A549 (cell line): ENCODE results near the gene ATP2B3. TPM values are rescaled to one million over a fixed set of nuclear protein-coding genes. Genes with fewer than 3 reads are reported as not detected.
"Not testable (repeated sequence)": the region's sequence is repeated elsewhere in the genome, so short reads cannot be mapped to it uniquely, and the experiment has no call there.

Experiments used
- ATAC-seq, 2 experiments: fragments of 200-7000 bp in 1 of 2; fragments of >200 bp in 1 of 2; cut with Nextera tagmentation in 1 of 2; cut with Tn5 transposase in 1 of 2; 3 replicates each; pipeline versions ENCODE4 v1.8.0 to v1.9.1; 2018 to 2020; ENCODE audit warnings: mild to moderate bottlenecking in 1 of 2, moderate library complexity in 1 of 2
- CTCF ChIA-PET: fragments of 300-600 bp; sonication (Branson Sonifier 250); formaldehyde crosslinking; extraction: SDS; loops from one replicate; lab custom pipeline; 2021; ENCODE audit warnings: antibody characterized with exemption, inconsistent platforms; lab: Yijun Ruan, JAX
- POLR2A ChIA-PET: fragments of 350-600 bp; formaldehyde crosslinking; extraction: SDS; loops from one replicate; lab custom pipeline; 2021; ENCODE audit warnings: antibody characterized with exemption, inconsistent platforms; lab: Yijun Ruan, JAX
- DNase-seq, 2 experiments: peaks; one replicate each; pipeline versions ENCODE4 v3.0.0 to v3.0.0-alpha.2; 2011 to 2016; ENCODE audit warnings: low read depth in 1 of 2, low spot score in 1 of 2
- FAIRE-seq: peaks from 2 replicates; lab custom pipeline; 2011; peaks lifted over from hg19 to GRCh38; lab: Jason Lieb, UNC
- H3K27ac ChIP-seq, 2 experiments: fragments of >200 bp; sonication (Bioruptor Twin); formaldehyde crosslinking; 3 replicates each; pipeline ENCODE4 v1.5.1; 2016 to 2017
- H3K4me1 ChIP-seq: fragments of >200 bp; sonication (Bioruptor Twin); formaldehyde crosslinking; 3 replicates; pipeline ENCODE4 v1.6.1; 2016
- H3K4me2 ChIP-seq: fragments of >200 bp; sonication (Bioruptor Twin); formaldehyde crosslinking; 3 replicates; pipeline ENCODE4 v1.6.1; 2016
- H3K4me3 ChIP-seq: fragments of >200 bp; sonication (Bioruptor Twin); formaldehyde crosslinking; 3 replicates; pipeline ENCODE4 v1.5.1; 2016
- H3K9me3 ChIP-seq: fragments of >200 bp; sonication (Bioruptor Twin); formaldehyde crosslinking; 3 replicates; pipeline ENCODE4 v1.6.1; 2016
- BHLHE40 ChIP-seq: IDR thresholded peaks from 2 replicates; pipeline ENCODE4 v1.6.1; 2012; ENCODE audit warnings: low read depth, low read length, inconsistent platforms
- CBX2 ChIP-seq: fragments of 200-600 bp; sonication (generic); IDR thresholded peaks from 2 replicates; pipeline ENCODE4 v1.6.1; 2016; ENCODE audit warnings: low read depth, mild to moderate bottlenecking, borderline replicate concordance
- CHD4 ChIP-seq: fragments of 200-600 bp; sonication (generic); IDR thresholded peaks from 2 replicates; pipeline ENCODE4 v1.6.1; 2016; ENCODE audit warnings: antibody characterized with exemption, mild to moderate bottlenecking, borderline replicate concordance
- EP300 ChIP-seq, 2 experiments: fragments of >200 bp; sonication (Bioruptor Twin); formaldehyde crosslinking; IDR thresholded peaks; 2 replicates in 1 of 2; 3 replicates in 1 of 2; pipeline ENCODE4 v1.6.1; 2016 to 2017
- ESRRA ChIP-seq: fragments of 150-350 bp; IDR thresholded peaks from 2 replicates; pipeline ENCODE4 v1.6.1; 2014; ENCODE audit warnings: mild to moderate bottlenecking, low read length, borderline replicate concordance
- FOSB ChIP-seq: fragments of 250-450 bp; sonication (Bioruptor Pico); IDR thresholded peaks from 2 replicates; pipeline ENCODE4 v1.5.0; 2020; ENCODE audit warnings: mild to moderate bottlenecking, moderate library complexity
- FOXS1 ChIP-seq: fragments of 250-450 bp; sonication (Bioruptor Pico); IDR thresholded peaks from 2 replicates; pipeline ENCODE4 v1.5.0; 2020; ENCODE audit warnings: mild to moderate bottlenecking, moderate library complexity
- HDAC2 ChIP-seq: fragments of 200-600 bp; sonication (generic); IDR thresholded peaks from 2 replicates; pipeline ENCODE4 v1.6.1; 2016
- HEYL ChIP-seq: fragments of 250-450 bp; sonication (Bioruptor Pico); IDR thresholded peaks from 2 replicates; pipeline ENCODE4 v1.8.0; 2021; ENCODE audit warnings: mild to moderate bottlenecking, moderate library complexity
- HOXB13 ChIP-seq: fragments of 250-450 bp; sonication (Bioruptor Pico); IDR thresholded peaks from 2 replicates; pipeline ENCODE4 v1.5.0; 2020; ENCODE audit warnings: low read depth, mild to moderate bottlenecking, moderate library complexity
- JUN ChIP-seq, 2 experiments: fragments of >200 bp; sonication (Bioruptor Twin); formaldehyde crosslinking; IDR thresholded peaks; 2 replicates in 1 of 2; 3 replicates in 1 of 2; pipeline ENCODE4 v1.6.1; 2016 to 2017
- MYC ChIP-seq: IDR thresholded peaks from 2 replicates; pipeline ENCODE4 v1.6.1; 2012; ENCODE audit warnings: mild to moderate bottlenecking, inconsistent platforms, low read length, improper control_type of control experiment, borderline replicate concordance
- NPAS2 ChIP-seq: fragments of 250-450 bp; sonication (Bioruptor Pico); IDR thresholded peaks from 2 replicates; pipeline ENCODE4 v1.8.0; 2022; ENCODE audit warnings: mild to moderate bottlenecking, moderate library complexity, borderline replicate concordance
- NR3C1 ChIP-seq: fragments of >200 bp; sonication (Bioruptor Twin); formaldehyde crosslinking; IDR thresholded peaks from 3 replicates; pipeline ENCODE4 v1.6.1; 2017
- RARB ChIP-seq: fragments of 250-450 bp; sonication (Bioruptor Pico); IDR thresholded peaks from 2 replicates; pipeline ENCODE4 v1.8.0; 2021; ENCODE audit warnings: mild to moderate bottlenecking, moderate library complexity
- SMC3 ChIP-seq: fragments of >200 bp; sonication (Bioruptor Twin); formaldehyde crosslinking; IDR thresholded peaks from 3 replicates; pipeline ENCODE4 v1.6.1; 2018; ENCODE audit warnings: inconsistent platforms
- ZFP36 ChIP-seq: fragments of 450-650 bp; IDR thresholded peaks from 2 replicates; pipeline ENCODE4 v1.6.1; 2014; ENCODE audit warnings: borderline replicate concordance; ENCODE audit not compliant: partially characterized antibody
- WGBS: methylation state at CpG from one replicate; pipeline ENCODE4 v1.1.6; 2017; ENCODE audit errors: missing lambda C conversion rate; 5-methylcytosine and 5-hydroxymethylcytosine counted together
- polyA plus RNA-seq, 4 experiments: library from polyadenylated mRNA; depleted of rRNA in 3 of 4; stranded (reverse); fragments of >200 nt; fragmentation: RNase III in 1 of 4; extraction: RNeasy Plus Mini Kit Qiagen cat#74134 plus additional on column Dnase treatment in 1 of 4; gene quantifications; 2 replicates in 3 of 4; 3 replicates in 1 of 4; pipeline ENCODE4 v1.2.3, GENCODE V29; 2011 to 2017
- TF ChIP-seq, protein P1 (sequence below): IDR thresholded peaks from 2 replicates; pipeline ENCODE4 v1.6.1; 2012; ENCODE audit warnings: low read depth, borderline replicate concordance
- TF ChIP-seq, protein P2 (sequence below): IDR thresholded peaks from 2 replicates; pipeline ENCODE4 v1.6.1; 2012
- TF ChIP-seq, protein P3 (sequence below): fragments of 450-650 bp; IDR thresholded peaks from 2 replicates; pipeline ENCODE4 v1.6.1; 2014; ENCODE audit warnings: antibody characterized with exemption
- TF ChIP-seq, protein P4 (sequence below): fragments of >200 bp; sonication (Bioruptor Twin); formaldehyde crosslinking; IDR thresholded peaks from 3 replicates; pipeline ENCODE4 v1.5.1; 2016

ATP2B3 gene
- polyA plus RNA-seq, 2 of the 4 experiments (the other 2 are of a cell fraction), result 0.13 to 0.30 TPM

- Histone ChIP-seq H3K4me2 (no peak overlapping the region), H3K4me3 (no peak overlapping the region), H3K9me3 (no peaks in the 10 kb centered on the region), H3K27ac (no peak overlapping the region), H3K4me1 (peaks cover 10% of the 10 kb centered on the region; the same call in 2 of the 3 replicates)
- ChIA-PET POLR2A (no interaction called here), CTCF (interaction anchor here (1.0 to 3.0 kb wide), 6 partner anchors 11 to 106 kb away, joined by 3 to 9 read pairs (median 4); no protein-coding TSS in a partner anchor)
- DNase-seq (no peak), ATAC-seq (no peak), FAIRE-seq (no peak)
- WGBS, result 80% methylated on average over 3 of the region's 3 CpGs
- no peak for TF ChIP-seq NPAS2 (CRISPR knock-in tag)
- TF ChIP-seq EP300 (IDR thresholded peaks at IDR 0.05), result no peak
Observed at GRCh38 chrX:153602601-153603000, 85.2 kb downstream of the ATP2B3 start.

- H3K4me3 ChIP-seq, result no peak overlapping the region
- ChIA-PET POLR2A (no interaction called here), CTCF (interaction anchor here (1.0 to 3.0 kb wide), 6 partner anchors 10 to 105 kb away, joined by 3 to 9 read pairs (median 4); no protein-coding TSS in a partner anchor)
- FAIRE-seq, result no peak
- 76% methylated on average over 15 of the region's 17 CpGs for WGBS
- H3K4me2 ChIP-seq, result no peak overlapping the region
- H3K9me3 ChIP-seq, result no peaks in the 10 kb centered on the region
- no peak for DNase-seq
- ATAC-seq, result no peak
- H3K4me1 ChIP-seq, result peaks cover 6% of the 10 kb centered on the region; the same call in 1 of the 3 replicates
- H3K27ac ChIP-seq, result no peak overlapping the region
- TF ChIP-seq NR3C1, result no peak
- TF ChIP-seq, protein P1, sequence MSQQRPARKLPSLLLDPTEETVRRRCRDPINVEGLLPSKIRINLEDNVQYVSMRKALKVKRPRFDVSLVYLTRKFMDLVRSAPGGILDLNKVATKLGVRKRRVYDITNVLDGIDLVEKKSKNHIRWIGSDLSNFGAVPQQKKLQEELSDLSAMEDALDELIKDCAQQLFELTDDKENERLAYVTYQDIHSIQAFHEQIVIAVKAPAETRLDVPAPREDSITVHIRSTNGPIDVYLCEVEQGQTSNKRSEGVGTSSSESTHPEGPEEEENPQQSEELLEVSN, result no peak
- TF ChIP-seq RARB (CRISPR knock-in tag), result no peak
- TF ChIP-seq, protein P2, sequence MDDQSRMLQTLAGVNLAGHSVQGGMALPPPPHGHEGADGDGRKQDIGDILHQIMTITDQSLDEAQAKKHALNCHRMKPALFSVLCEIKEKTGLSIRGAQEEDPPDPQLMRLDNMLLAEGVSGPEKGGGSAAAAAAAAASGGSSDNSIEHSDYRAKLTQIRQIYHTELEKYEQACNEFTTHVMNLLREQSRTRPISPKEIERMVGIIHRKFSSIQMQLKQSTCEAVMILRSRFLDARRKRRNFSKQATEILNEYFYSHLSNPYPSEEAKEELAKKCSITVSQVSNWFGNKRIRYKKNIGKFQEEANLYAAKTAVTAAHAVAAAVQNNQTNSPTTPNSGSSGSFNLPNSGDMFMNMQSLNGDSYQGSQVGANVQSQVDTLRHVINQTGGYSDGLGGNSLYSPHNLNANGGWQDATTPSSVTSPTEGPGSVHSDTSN, result no peak
- TF ChIP-seq FOSB (CRISPR knock-in tag), result no peak
- no peak for TF ChIP-seq CBX2
Observed at GRCh38 chrX:153603131-153603656, 85.8 kb downstream of the ATP2B3 start.

DNA sequence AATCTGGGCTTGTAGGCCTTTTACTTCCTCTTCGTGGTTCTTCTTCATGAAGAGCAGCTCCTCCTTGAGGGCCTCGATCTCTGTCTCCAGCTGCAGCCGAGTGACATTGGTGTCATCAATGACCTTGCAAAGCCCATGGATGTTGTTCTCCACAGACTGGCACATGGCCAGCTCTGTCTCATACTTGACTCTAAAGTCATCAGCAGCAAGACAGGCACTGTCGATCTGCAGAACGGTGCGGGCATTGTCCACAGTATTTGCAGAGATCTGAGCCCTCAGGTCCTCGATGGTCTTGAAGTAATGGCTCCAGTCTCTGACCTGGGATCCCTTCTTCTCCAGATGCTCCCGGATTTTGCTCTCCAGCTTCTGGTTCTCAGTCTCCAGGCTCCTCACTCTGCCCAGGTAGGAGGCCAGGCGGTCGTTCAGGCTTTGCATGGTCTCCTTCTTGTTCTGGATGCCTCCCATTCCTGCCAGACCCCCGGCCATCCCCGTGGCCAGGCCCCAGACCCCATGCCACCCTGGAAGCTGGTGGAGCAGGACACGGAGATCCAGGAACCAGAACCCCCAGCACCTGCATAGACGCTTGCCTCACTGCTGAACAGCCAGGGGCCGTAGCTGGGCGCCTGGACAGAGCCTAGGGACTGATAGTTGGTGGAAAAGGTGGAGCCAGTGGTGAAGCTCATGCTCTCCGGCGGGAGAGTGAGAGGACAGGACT is 87.4 kb downstream of the ATP2B3 start:
- WGBS, result 69% methylated on average over 12 of the region's 18 CpGs
- not testable (repeated sequence) for H3K4me3 ChIP-seq, H3K27ac ChIP-seq, FAIRE-seq, DNase-seq, H3K4me1 ChIP-seq, ATAC-seq, H3K9me3 ChIP-seq, H3K4me2 ChIP-seq
- ChIA-PET POLR2A (interaction anchor here (0.6 kb wide), 1 partner anchor 20 kb away, joined by 3 read pairs; no protein-coding TSS in a partner anchor), CTCF (interaction anchor here (1.0 to 4.5 kb wide), 12 partner anchors 9 to 118 kb away, joined by 3 to 24 read pairs (median 5); no protein-coding TSS in a partner anchor)

- CTCF ChIA-PET, result interaction anchor here (0.7 to 4.5 kb wide), 7 partner anchors 25 to 67 kb away, joined by 3 to 24 read pairs (median 5); no protein-coding TSS in a partner anchor
- TF ChIP-seq, protein P3, sequence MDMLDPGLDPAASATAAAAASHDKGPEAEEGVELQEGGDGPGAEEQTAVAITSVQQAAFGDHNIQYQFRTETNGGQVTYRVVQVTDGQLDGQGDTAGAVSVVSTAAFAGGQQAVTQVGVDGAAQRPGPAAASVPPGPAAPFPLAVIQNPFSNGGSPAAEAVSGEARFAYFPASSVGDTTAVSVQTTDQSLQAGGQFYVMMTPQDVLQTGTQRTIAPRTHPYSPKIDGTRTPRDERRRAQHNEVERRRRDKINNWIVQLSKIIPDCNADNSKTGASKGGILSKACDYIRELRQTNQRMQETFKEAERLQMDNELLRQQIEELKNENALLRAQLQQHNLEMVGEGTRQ, result no peak
- TF ChIP-seq ZFP36 (no peak), ESRRA (no peak), FOXS1 (CRISPR knock-in tag) (no peak), JUN (IDR thresholded peaks at IDR 0.05) (no peak), HOXB13 (no peak), NPAS2 (CRISPR knock-in tag) (no peak), SMC3 (no peak), BHLHE40 (no peak), HDAC2 (no peak), CHD4 (no peak), HEYL (CRISPR knock-in tag) (no peak), MYC (no peak)
- TF ChIP-seq, protein P4, sequence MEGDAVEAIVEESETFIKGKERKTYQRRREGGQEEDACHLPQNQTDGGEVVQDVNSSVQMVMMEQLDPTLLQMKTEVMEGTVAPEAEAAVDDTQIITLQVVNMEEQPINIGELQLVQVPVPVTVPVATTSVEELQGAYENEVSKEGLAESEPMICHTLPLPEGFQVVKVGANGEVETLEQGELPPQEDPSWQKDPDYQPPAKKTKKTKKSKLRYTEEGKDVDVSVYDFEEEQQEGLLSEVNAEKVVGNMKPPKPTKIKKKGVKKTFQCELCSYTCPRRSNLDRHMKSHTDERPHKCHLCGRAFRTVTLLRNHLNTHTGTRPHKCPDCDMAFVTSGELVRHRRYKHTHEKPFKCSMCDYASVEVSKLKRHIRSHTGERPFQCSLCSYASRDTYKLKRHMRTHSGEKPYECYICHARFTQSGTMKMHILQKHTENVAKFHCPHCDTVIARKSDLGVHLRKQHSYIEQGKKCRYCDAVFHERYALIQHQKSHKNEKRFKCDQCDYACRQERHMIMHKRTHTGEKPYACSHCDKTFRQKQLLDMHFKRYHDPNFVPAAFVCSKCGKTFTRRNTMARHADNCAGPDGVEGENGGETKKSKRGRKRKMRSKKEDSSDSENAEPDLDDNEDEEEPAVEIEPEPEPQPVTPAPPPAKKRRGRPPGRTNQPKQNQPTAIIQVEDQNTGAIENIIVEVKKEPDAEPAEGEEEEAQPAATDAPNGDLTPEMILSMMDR, result no peak
- POLR2A ChIA-PET, result no interaction called here
- ATAC-seq (no peak), FAIRE-seq (no peak), DNase-seq (no peak)
- H3K27ac ChIP-seq, result no peak overlapping the region
- H3K4me1 ChIP-seq, result peaks cover 6% of the 10 kb centered on the region; the same call in 2 of the 3 replicates
- no peak overlapping the region for H3K4me2 ChIP-seq
- no peak overlapping the region for H3K4me3 ChIP-seq
- H3K9me3 ChIP-seq, result no peaks in the 10 kb centered on the region
- WGBS, result 72% methylated on average over 23 of the region's 23 CpGs
Observed at GRCh38 chrX:153606503-153606902, 89.1 kb downstream of the ATP2B3 start.
